ENCODE measurements around the gene MAST4.

MAST4 gene

GRCh38 chr5:66737096-66737495 is 140.9 kb downstream of the MAST4 start:
- no peaks in the 10 kb centered on the region for H3K79me2 ChIP-seq (ENCODE audit: low read length)
- H3K9me3 ChIP-seq (ENCODE audit: insufficient read depth, low read length) = no peaks in the 10 kb centered on the region
- TF ChIP-seq EZH2phosphoT487 (IDR thresholded peaks at IDR 0.05; ENCODE audit: low read depth) = no peak
- TF ChIP-seq, protein P1, sequence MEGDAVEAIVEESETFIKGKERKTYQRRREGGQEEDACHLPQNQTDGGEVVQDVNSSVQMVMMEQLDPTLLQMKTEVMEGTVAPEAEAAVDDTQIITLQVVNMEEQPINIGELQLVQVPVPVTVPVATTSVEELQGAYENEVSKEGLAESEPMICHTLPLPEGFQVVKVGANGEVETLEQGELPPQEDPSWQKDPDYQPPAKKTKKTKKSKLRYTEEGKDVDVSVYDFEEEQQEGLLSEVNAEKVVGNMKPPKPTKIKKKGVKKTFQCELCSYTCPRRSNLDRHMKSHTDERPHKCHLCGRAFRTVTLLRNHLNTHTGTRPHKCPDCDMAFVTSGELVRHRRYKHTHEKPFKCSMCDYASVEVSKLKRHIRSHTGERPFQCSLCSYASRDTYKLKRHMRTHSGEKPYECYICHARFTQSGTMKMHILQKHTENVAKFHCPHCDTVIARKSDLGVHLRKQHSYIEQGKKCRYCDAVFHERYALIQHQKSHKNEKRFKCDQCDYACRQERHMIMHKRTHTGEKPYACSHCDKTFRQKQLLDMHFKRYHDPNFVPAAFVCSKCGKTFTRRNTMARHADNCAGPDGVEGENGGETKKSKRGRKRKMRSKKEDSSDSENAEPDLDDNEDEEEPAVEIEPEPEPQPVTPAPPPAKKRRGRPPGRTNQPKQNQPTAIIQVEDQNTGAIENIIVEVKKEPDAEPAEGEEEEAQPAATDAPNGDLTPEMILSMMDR (IDR thresholded peaks at IDR 0.05; ENCODE audit: low read depth, low read length) = no peak
- no peak overlapping the region for H3K4me2 ChIP-seq (ENCODE audit: low read length)
- H3K4me1 ChIP-seq (ENCODE audit: low read length) = no peaks in the 10 kb centered on the region
- no peak overlapping the region for H3K9ac ChIP-seq (ENCODE audit: low read length)
- H3K27ac ChIP-seq (ENCODE audit: low read length) = no peak overlapping the region
- no peaks in the 10 kb centered on the region for H4K20me1 ChIP-seq (ENCODE audit: insufficient read depth, low read length)
- H3K27me3 ChIP-seq (ENCODE audit: low read depth, low read length) = peaks cover 14% of the 10 kb centered on the region
- H3K36me3 ChIP-seq (replicated peaks; ENCODE audit: low read depth, low read length) = no peaks in the 10 kb centered on the region
- no peak overlapping the region for H2AFZ ChIP-seq (ENCODE audit: low read depth, low read length)
- no peak overlapping the region for H3K4me3 ChIP-seq (ENCODE audit: low read length)

GRCh38 chr5:66738136-66738535 is 141.9 kb downstream of the MAST4 start:
- no peak overlapping the region for H2AFZ ChIP-seq (ENCODE audit: low read depth, low read length)
- H3K4me2 ChIP-seq (ENCODE audit: low read length) = no peak overlapping the region
- no peak overlapping the region for H3K27ac ChIP-seq (ENCODE audit: low read length)
- no peak overlapping the region for H3K9ac ChIP-seq (ENCODE audit: low read length)
- no peak overlapping the region for H3K4me3 ChIP-seq (ENCODE audit: low read length)
- no peaks in the 10 kb centered on the region for H3K9me3 ChIP-seq (ENCODE audit: insufficient read depth, low read length)
- no peaks in the 10 kb centered on the region for H3K4me1 ChIP-seq (ENCODE audit: low read length)
- H4K20me1 ChIP-seq (ENCODE audit: insufficient read depth, low read length) = no peaks in the 10 kb centered on the region
- no peaks in the 10 kb centered on the region for H3K36me3 ChIP-seq (replicated peaks; ENCODE audit: low read depth, low read length)
- peaks cover 8% of the 10 kb centered on the region for H3K27me3 ChIP-seq (ENCODE audit: low read depth, low read length)
- TF ChIP-seq EZH2phosphoT487 (IDR thresholded peaks at IDR 0.05; ENCODE audit: low read depth) = no peak
- TF ChIP-seq, protein P1 (IDR thresholded peaks at IDR 0.05; ENCODE audit: low read depth, low read length) = no peak
- no peaks in the 10 kb centered on the region for H3K79me2 ChIP-seq (ENCODE audit: low read length)

GRCh38 chr5:66739021-66739420 is 142.8 kb downstream of the MAST4 start:
- H3K27ac ChIP-seq (ENCODE audit: low read length) = no peak overlapping the region
- no peak overlapping the region for H3K4me3 ChIP-seq (ENCODE audit: low read length)
- no peaks in the 10 kb centered on the region for H3K79me2 ChIP-seq (ENCODE audit: low read length)
- H3K4me2 ChIP-seq (ENCODE audit: low read length) = no peak overlapping the region
- no peaks in the 10 kb centered on the region for H3K36me3 ChIP-seq (replicated peaks; ENCODE audit: low read depth, low read length)
- peaks cover 8% of the 10 kb centered on the region for H3K27me3 ChIP-seq (ENCODE audit: low read depth, low read length)
- H3K9ac ChIP-seq (ENCODE audit: low read length) = no peak overlapping the region
- H3K9me3 ChIP-seq (ENCODE audit: insufficient read depth, low read length) = no peaks in the 10 kb centered on the region
- no peak for TF ChIP-seq EZH2phosphoT487 (IDR thresholded peaks at IDR 0.05; ENCODE audit: low read depth)
- TF ChIP-seq, protein P1 (IDR thresholded peaks at IDR 0.05; ENCODE audit: low read depth, low read length) = no peak
- no peak overlapping the region for H2AFZ ChIP-seq (ENCODE audit: low read depth, low read length)
- no peaks in the 10 kb centered on the region for H4K20me1 ChIP-seq (ENCODE audit: insufficient read depth, low read length)
- H3K4me1 ChIP-seq (ENCODE audit: low read length) = no peaks in the 10 kb centered on the region

GRCh38 chr5:66739951-66740350 is 143.8 kb downstream of the MAST4 start:
- no peak overlapping the region for H3K9ac ChIP-seq (ENCODE audit: low read length)
- peaks cover 1% of the 10 kb centered on the region; the same call in 1 of the 2 replicates for H3K27me3 ChIP-seq (ENCODE audit: low read depth, low read length)
- no peaks in the 10 kb centered on the region for H4K20me1 ChIP-seq (ENCODE audit: insufficient read depth, low read length)
- no peaks in the 10 kb centered on the region for H3K79me2 ChIP-seq (ENCODE audit: low read length)
- no peaks in the 10 kb centered on the region for H3K36me3 ChIP-seq (replicated peaks; ENCODE audit: low read depth, low read length)
- H3K27ac ChIP-seq (ENCODE audit: low read length) = no peak overlapping the region
- H3K4me1 ChIP-seq (ENCODE audit: low read length) = no peaks in the 10 kb centered on the region
- H3K9me3 ChIP-seq (ENCODE audit: insufficient read depth, low read length) = no peaks in the 10 kb centered on the region
- no peak overlapping the region for H3K4me2 ChIP-seq (ENCODE audit: low read length)
- TF ChIP-seq EZH2phosphoT487 (IDR thresholded peaks at IDR 0.05; ENCODE audit: low read depth) = no peak
- TF ChIP-seq, protein P1 (IDR thresholded peaks at IDR 0.05; ENCODE audit: low read depth, low read length) = no peak
- no peak overlapping the region for H3K4me3 ChIP-seq (ENCODE audit: low read length)
- H2AFZ ChIP-seq (ENCODE audit: low read depth, low read length) = no peak overlapping the region

Measured in OCI-LY3 (cell line).